DND-41 (cell line): ENCODE data around the gene DCUN1D2.

Source experiments
- CTCF ChIP-seq: IDR thresholded peaks from 2 replicates; pipeline ENCODE4 v1.5.1; 2012; ENCODE audit warnings: borderline replicate concordance, low read length, moderate library complexity, mild to moderate bottlenecking; ENCODE audit not compliant: poor library complexity, severe bottlenecking; ENCODE audit errors: extremely low read depth
- EZH2 ChIP-seq: IDR thresholded peaks from 3 replicates; pipeline ENCODE4 v1.6.1; 2012; ENCODE audit warnings: borderline replicate concordance, low read depth, mild to moderate bottlenecking, moderate library complexity, low read length, inconsistent platforms; ENCODE audit not compliant: severe bottlenecking

- TF ChIP-seq CTCF: no peak
- no peak for TF ChIP-seq EZH2
Observed at GRCh38 chr13:113533161-113533840, 42.8 kb upstream of the DCUN1D2 start.
